Islet precursor cell (in vitro differentiated cells): ENCODE measurements around the gene F2RL2.

Source experiments
- DNase-seq: peaks from one replicate; pipeline ENCODE4 v3.0.0-alpha.2; 2018

F2RL2 gene

GRCh38 chr5:76622973-76623596 lies at the start of gene F2RL2:
Gene F2RL2 (minus strand): TSS chr5:76623403. CDS start chr5:76623230, 173 bp downstream.
- DNase-seq, result peak; percentile 80

- DNase-seq, result no peak
Measured at GRCh38 chr5:76672242-76672641, 49.0 kb upstream of the F2RL2 start.

- DNase-seq, result no peak
Measured at GRCh38 chr5:76670508-76670907, 47.3 kb upstream of the F2RL2 start.

GRCh38 chr5:76669245-76669644 lies 46.0 kb upstream of the F2RL2 start:
- peak; percentile 63 for DNase-seq

- DNase-seq, result no peak
Measured at GRCh38 chr5:76667495-76667894, 44.3 kb upstream of the F2RL2 start.

GRCh38 chr5:76664079-76664478 lies 40.9 kb upstream of the F2RL2 start:
- no peak for DNase-seq

GRCh38 chr5:76663573-76663972 lies 40.4 kb upstream of the F2RL2 start:
- DNase-seq, result no peak

- no peak for DNase-seq
Measured at GRCh38 chr5:76662521-76662920, 39.3 kb upstream of the F2RL2 start.

GRCh38 chr5:76660360-76660759 lies 37.2 kb upstream of the F2RL2 start:
- DNase-seq, result no peak

- no peak for DNase-seq
Measured at GRCh38 chr5:76657683-76658311, 34.6 kb upstream of the F2RL2 start.

- no peak for DNase-seq
Measured at GRCh38 chr5:76657091-76657490, 33.9 kb upstream of the F2RL2 start.

GRCh38 chr5:76652809-76653414 lies 29.7 kb upstream of the F2RL2 start:
- no peak for DNase-seq

GRCh38 chr5:76649140-76649539 lies 25.9 kb upstream of the F2RL2 start:
- no peak for DNase-seq

- no peak for DNase-seq
Measured at GRCh38 chr5:76643371-76643770, 20.2 kb upstream of the F2RL2 start.

GRCh38 chr5:76642390-76643040 lies 19.3 kb upstream of the F2RL2 start:
- no peak for DNase-seq

GRCh38 chr5:76641514-76642120 lies 18.4 kb upstream of the F2RL2 start:
- peak; percentile 72 for DNase-seq

GRCh38 chr5:76638479-76638878 lies 15.3 kb upstream of the F2RL2 start:
- DNase-seq, result no peak

GRCh38 chr5:76637490-76637889 lies 14.3 kb upstream of the F2RL2 start:
- DNase-seq, result no peak

GRCh38 chr5:76634661-76635060 lies 11.5 kb upstream of the F2RL2 start:
- DNase-seq, result no peak

GRCh38 chr5:76626738-76627137 lies 3.5 kb upstream of the F2RL2 start:
- no peak for DNase-seq

- no peak for DNase-seq
Measured at GRCh38 chr5:76625087-76625815, 2.0 kb upstream of the F2RL2 start.

- DNase-seq, result no peak
Measured at GRCh38 chr5:76622076-76622475, 1.1 kb downstream of the F2RL2 start.

GRCh38 chr5:76620166-76620565 lies 3.0 kb downstream of the F2RL2 start:
- DNase-seq, result no peak
